ENCODE data around the gene TMX1. TPM values are rescaled to one million over a fixed set of nuclear protein-coding genes. Genes with fewer than 3 reads are reported as not detected.

Gene TMX1
- total RNA-seq, 2 donors from 2014 or later: 39.6 to 40.5 TPM

DNA sequence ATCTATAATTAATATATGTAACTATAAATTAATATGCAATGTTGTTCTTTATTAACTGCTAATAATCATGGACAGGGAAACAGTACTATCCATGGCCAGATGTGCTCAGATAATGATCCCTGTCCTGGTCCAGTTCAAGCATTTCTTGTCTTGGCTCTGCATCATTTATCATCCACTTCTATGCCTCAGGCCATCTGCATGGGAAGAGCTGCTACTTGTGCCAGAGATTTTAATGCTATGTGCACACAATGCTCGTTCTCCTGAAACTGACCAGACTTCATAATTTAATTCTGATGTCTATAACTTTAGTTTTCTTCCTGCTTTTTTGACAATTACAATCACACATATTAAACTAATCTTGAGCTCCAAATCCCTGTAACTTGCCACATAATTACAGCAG, 11.2 kb upstream of the TMX1 start:
- intact Hi-C loops (cut with DNase I, micrococcal nuclease): loop anchor here in 1 of 2 donors (10.0 kb wide), 1 partner anchor 274 kb away; no protein-coding TSS in a partner anchor
- DNase-seq (no peak), ATAC-seq (no peak)

GRCh38 chr14:51236314-51236713, 3.7 kb upstream of the TMX1 start:
- intact Hi-C loops (cut with DNase I, micrococcal nuclease): no loop called here
- DNase-seq (no peak), ATAC-seq (no peak)

GRCh38 chr14:51240804-51241380, 845 bp downstream of the TMX1 start:
- no peak for ATAC-seq
- no peak for DNase-seq
- intact Hi-C loops (cut with DNase I, micrococcal nuclease): no loop called here

GRCh38 chr14:51242545-51243490, 2.8 kb downstream of the TMX1 start:
- ATAC-seq: no peak
- no peak for DNase-seq
- intact Hi-C loops (cut with DNase I, micrococcal nuclease): no loop called here

DNA sequence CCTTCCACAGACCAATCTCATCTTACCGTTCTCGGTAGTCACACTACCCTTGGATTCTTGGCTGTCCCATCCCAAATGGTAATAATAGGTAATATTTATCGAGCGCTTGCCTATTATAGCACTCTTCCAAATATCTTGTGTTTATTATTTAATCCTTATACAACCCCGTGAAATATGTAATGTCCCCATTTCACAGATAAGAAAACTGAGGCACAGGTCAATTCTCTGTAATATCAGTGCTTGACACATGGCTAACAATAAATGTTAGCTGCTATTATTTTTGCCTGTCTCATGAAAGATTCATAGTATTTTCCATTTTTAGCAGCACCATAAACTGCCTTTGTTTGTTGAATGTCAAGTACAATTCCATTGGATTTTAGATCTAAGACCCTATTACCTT, 4.5 kb downstream of the TMX1 start:
- ATAC-seq (no peak), DNase-seq (no peak)
- intact Hi-C loops (cut with DNase I, micrococcal nuclease): no loop called here

DNA sequence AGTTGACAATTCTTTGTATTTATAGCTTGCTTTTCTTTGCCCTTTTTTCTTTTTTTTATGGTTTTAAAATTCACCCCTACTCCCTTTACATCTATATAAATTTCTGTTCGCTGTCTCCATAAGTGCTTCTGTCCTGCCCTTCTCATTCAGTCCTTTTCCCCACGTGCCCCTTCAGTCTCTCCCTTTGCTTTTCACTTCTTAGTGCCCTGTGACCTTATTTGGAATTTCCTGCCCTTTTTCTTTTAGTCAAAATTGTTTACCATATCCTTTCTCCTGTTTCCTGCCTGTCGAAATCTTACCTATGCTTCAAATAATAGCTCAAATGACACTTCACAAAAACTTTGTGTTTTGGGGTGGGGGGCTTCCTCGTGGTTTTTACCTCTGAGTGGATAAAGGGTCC, 6.0 kb downstream of the TMX1 start:
- no peak for DNase-seq
- intact Hi-C loops (cut with DNase I, micrococcal nuclease): no loop called here
- ATAC-seq: no peak

- ATAC-seq: no peak
- DNase-seq: no peak
- intact Hi-C loops (cut with DNase I, micrococcal nuclease): no loop called here
These were observed 8.3 kb downstream of the TMX1 start for GRCh38 chr14:51248016-51248987.

- DNase-seq: no peak
- intact Hi-C loops (cut with DNase I, micrococcal nuclease): no loop called here
- no peak for ATAC-seq
These were observed 11.4 kb downstream of the TMX1 start for GRCh38 chr14:51251486-51251885.

DNA sequence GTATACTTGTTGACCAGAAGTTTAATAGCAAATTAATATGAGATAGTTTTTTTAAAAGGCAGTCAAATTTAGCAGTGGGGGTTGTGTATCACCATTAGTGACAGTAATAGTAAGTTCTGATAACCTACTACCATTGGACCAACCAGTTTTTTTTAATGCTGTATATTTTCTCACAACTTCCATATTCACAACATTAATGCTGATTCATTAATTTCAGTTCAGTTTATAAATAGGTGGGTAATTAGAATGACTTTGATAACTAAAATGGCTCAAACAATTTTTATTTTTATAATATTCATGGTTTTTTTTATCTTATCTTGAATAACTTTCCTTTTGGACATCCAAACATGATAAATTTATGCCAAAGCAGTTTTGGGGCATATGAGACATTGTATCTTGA, 13.8 kb downstream of the TMX1 start:
- ATAC-seq (no peak), DNase-seq (no peak)
- intact Hi-C loops (cut with DNase I, micrococcal nuclease): no loop called here

- ATAC-seq (no peak), DNase-seq (no peak)
- intact Hi-C loops (cut with DNase I, micrococcal nuclease): no loop called here
These were observed 18.2 kb downstream of the TMX1 start for GRCh38 chr14:51258280-51258679.

DNA sequence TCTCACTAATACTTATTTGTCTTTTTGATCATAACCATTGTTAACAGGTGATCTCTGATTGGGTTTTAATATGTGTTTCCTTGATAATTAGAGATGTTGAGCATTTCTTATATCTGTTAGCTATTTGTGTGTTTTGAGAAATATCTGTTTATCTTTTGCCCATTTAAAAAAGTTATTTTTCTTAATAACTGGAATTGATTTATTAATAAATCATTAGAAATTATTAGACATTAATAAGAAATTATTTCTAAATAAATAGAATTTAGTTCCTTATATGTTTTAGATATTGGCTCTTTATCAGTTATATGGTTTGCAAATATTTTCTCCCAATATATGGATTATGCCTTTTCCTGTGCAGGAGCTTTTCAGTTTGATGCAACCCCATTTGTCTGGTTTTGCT, 18.7 kb downstream of the TMX1 start:
- DNase-seq (no peak), ATAC-seq (no peak)
- intact Hi-C loops (cut with DNase I, micrococcal nuclease): no loop called here

DNA sequence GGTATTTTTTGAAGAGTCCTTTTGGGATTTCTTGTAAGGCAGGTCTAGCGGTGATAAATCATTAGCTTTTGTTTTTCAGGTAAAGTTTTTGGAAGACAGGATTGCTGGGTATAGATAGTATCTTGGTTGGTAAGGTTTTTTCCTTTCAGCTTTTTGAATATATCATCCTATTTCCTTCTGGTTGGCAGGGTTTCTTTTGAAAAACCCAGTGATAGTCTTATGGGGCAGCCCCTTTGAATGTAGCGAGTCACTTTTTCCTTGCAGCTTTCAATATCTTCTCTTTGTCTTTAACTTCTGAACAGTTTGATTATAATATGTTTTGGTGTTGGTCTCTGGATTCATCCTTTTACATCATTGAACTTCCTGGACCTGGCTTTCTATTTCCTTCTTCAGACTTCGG, 20.2 kb downstream of the TMX1 start:
- no peak for ATAC-seq
- intact Hi-C loops (cut with DNase I, micrococcal nuclease): no loop called here
- no peak for DNase-seq

- DNase-seq (no peak), ATAC-seq (no peak)
- intact Hi-C loops (cut with DNase I, micrococcal nuclease): no loop called here
These were observed 21.1 kb downstream of the TMX1 start for GRCh38 chr14:51261151-51261550.

DNA sequence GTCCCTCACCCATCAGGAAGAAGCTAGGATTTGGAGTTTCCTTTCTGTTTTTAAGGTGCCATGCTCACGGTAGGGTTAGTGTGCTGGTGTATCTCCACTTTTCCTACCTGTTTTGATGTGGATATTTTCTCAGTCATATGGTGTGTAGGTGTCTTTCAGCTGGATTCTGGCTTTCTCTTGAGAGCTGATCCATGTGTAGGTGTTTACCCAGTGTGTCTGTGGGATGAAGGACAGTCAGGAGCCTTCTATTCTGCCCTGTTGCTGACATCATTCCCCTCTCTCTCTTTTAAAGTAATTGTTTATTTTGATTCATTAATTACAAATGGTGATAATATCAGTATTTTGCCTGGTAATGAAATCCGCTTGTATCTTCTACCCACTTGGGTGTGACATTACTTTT, 22.8 kb downstream of the TMX1 start:
- no peak for ATAC-seq
- intact Hi-C loops (cut with DNase I, micrococcal nuclease): no loop called here
- DNase-seq: no peak

GRCh38 chr14:51269634-51270033, 29.6 kb downstream of the TMX1 start:
- no peak for DNase-seq
- intact Hi-C loops (cut with DNase I, micrococcal nuclease): no loop called here
- ATAC-seq: no peak

- intact Hi-C loops (cut with DNase I, micrococcal nuclease): no loop called here
- DNase-seq (no peak), ATAC-seq (no peak)
These were observed 36.6 kb downstream of the TMX1 start for GRCh38 chr14:51276605-51277004.

DNA sequence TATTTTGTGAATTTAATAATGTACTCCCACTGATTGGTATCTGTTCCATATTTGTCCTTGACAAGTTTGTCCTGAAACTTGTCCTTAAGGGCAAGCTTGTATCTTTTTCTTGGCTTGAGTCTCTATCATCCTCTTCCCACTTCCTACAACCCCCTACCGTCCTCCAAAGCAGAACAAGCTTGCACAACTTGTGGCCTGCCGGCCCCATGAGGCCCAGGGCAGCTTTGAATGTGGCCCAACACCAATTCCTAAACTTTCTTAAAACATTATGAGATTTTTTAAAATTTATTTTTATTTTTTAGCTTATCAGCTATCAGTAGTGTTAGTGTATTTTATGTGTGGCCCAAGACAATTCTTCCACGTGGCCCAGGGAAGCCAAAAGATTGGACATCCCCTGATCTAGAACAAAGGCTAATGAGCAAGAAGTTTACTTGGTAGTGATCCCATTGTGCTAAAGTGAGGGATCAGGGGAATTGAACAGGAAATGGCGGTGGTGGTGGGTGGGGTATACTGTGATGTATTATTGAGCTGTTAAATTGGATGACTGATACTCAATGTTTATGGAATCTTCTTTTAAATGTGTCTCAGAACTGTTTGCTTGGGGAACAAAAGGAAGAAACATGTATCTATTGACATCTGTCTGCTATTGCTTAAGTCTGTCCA, 37.8 kb downstream of the TMX1 start:
- no peak for DNase-seq
- ATAC-seq: no peak
- intact Hi-C loops (cut with DNase I, micrococcal nuclease): no loop called here

- peak; percentile 25 for ATAC-seq
- intact Hi-C loops (cut with DNase I, micrococcal nuclease): loop anchor here (2.0 to 10.0 kb wide), 4 partner anchors 372 to 692 kb away; partner anchors contain the start of gene FRMD6 (in 1 of the 2)
- no peak for DNase-seq
These were observed 42.5 kb downstream of the TMX1 start for GRCh38 chr14:51282517-51282916.
